ENCODE results near the gene LYRM9. TPM values are rescaled to one million over a fixed set of nuclear protein-coding genes. Genes with fewer than 3 reads are reported as not detected.
"Not testable (repeated sequence)": the region's sequence is repeated elsewhere in the genome, so short reads cannot be mapped to it uniquely, and the experiment has no call there.

Gene LYRM9
- total RNA-seq, 6 donors from 2014 or later: 9.1 to 26.8 (median 14.4) TPM

- 33 to 55% methylated on average over 1 of the region's 1 CpG for WGBS, 2 donors
- H3K4me3 ChIP-seq: no peak overlapping the region
- H3K36me3 ChIP-seq: no peaks in the 10 kb centered on the region
- DNase-seq (no peak), ATAC-seq (ENCODE audit: low FRiP score in 2 of 2) (no peak)
- no peaks in the 10 kb centered on the region for H3K9me3 ChIP-seq
- no peaks in the 10 kb centered on the region for H3K4me1 ChIP-seq
- H3K27ac ChIP-seq: no peak overlapping the region
- no peaks in the 10 kb centered on the region for H3K27me3 ChIP-seq
- no peak for TF ChIP-seq POLR2A (IDR thresholded peaks at IDR 0.05)
These were observed 23.8 kb upstream of the LYRM9 start for GRCh38 chr17:27917000-27917399.

GRCh38 chr17:27915709-27916108 is 22.5 kb upstream of the LYRM9 start:
- H3K36me3 ChIP-seq: no peaks in the 10 kb centered on the region
- H3K4me3 ChIP-seq: no peak overlapping the region
- no peak for DNase-seq
- no peak for ATAC-seq (ENCODE audit: low FRiP score in 2 of 2)
- 48 to 58% methylated on average over 6 to 7 of the region's 7 CpGs for WGBS, 2 donors
- H3K27ac ChIP-seq: no peak overlapping the region
- no peak for TF ChIP-seq CTCF (IDR thresholded peaks at IDR 0.05)
- TF ChIP-seq POLR2AphosphoS5 (IDR thresholded peaks at IDR 0.05): no peak
- no peak for TF ChIP-seq POLR2A (IDR thresholded peaks at IDR 0.05)
- H3K27me3 ChIP-seq: no peaks in the 10 kb centered on the region
- H3K9me3 ChIP-seq: no peaks in the 10 kb centered on the region
- H3K4me1 ChIP-seq: no peaks in the 10 kb centered on the region

- H3K9me3 ChIP-seq: no peaks in the 10 kb centered on the region
- TF ChIP-seq EP300 (IDR thresholded peaks at IDR 0.05) (no peak), POLR2AphosphoS5 (IDR thresholded peaks at IDR 0.05) (no peak), CTCF (IDR thresholded peaks at IDR 0.05) (no peak), POLR2A (IDR thresholded peaks at IDR 0.05) (no peak)
- ATAC-seq (ENCODE audit: low FRiP score in 2 of 2) (no peak), DNase-seq (no peak)
- no peak overlapping the region for H3K4me3 ChIP-seq
- H3K27ac ChIP-seq: no peak overlapping the region
- H3K4me1 ChIP-seq: no peaks in the 10 kb centered on the region
- no peaks in the 10 kb centered on the region for H3K27me3 ChIP-seq
- no peaks in the 10 kb centered on the region for H3K36me3 ChIP-seq
- WGBS, 2 donors: 66 to 77% methylated on average over 7 of the region's 7 CpGs
These were observed 21.2 kb upstream of the LYRM9 start for GRCh38 chr17:27914382-27914781.

GRCh38 chr17:27912964-27913363 is 19.8 kb upstream of the LYRM9 start:
- Histone ChIP-seq H3K36me3 (no peaks in the 10 kb centered on the region), H3K27me3 (no peaks in the 10 kb centered on the region), H3K4me1 (no peaks in the 10 kb centered on the region), H3K4me3 (no peak overlapping the region), H3K9me3 (no peaks in the 10 kb centered on the region), H3K27ac (no peak overlapping the region)
- DNase-seq (no peak), ATAC-seq (ENCODE audit: low FRiP score in 2 of 2) (no peak)
- TF ChIP-seq POLR2A (IDR thresholded peaks at IDR 0.05) (no peak), POLR2AphosphoS5 (IDR thresholded peaks at IDR 0.05) (no peak), CTCF (IDR thresholded peaks at IDR 0.05) (no peak), EP300 (IDR thresholded peaks at IDR 0.05) (no peak)
- 70 to 77% methylated on average over 2 of the region's 2 CpGs for WGBS, 2 donors

GRCh38 chr17:27912299-27912698 is 19.1 kb upstream of the LYRM9 start:
- not testable (repeated sequence) for H3K9me3 ChIP-seq; H3K27ac ChIP-seq; ATAC-seq (ENCODE audit: low FRiP score in 2 of 2); H3K27me3 ChIP-seq; H3K36me3 ChIP-seq; DNase-seq; H3K4me1 ChIP-seq; H3K4me3 ChIP-seq
- 67 to 70% methylated on average over 2 of the region's 3 CpGs for WGBS, 2 donors

GRCh38 chr17:27907976-27908558 is 14.9 kb upstream of the LYRM9 start:
- Histone ChIP-seq H3K36me3 (no peaks in the 10 kb centered on the region), H3K27ac (no peak overlapping the region), H3K4me3 (no peak overlapping the region), H3K4me1 (no peaks in the 10 kb centered on the region), H3K9me3 (no peaks in the 10 kb centered on the region), H3K27me3 (no peaks in the 10 kb centered on the region)
- no peak for DNase-seq
- TF ChIP-seq CTCF (IDR thresholded peaks at IDR 0.05): no peak
- TF ChIP-seq POLR2AphosphoS5 (IDR thresholded peaks at IDR 0.05): no peak
- TF ChIP-seq POLR2A (IDR thresholded peaks at IDR 0.05): no peak
- TF ChIP-seq EP300 (IDR thresholded peaks at IDR 0.05): no peak
- ATAC-seq (ENCODE audit: low FRiP score in 2 of 2): no peak
- 78 to 81% methylated on average over 4 of the region's 4 CpGs for WGBS, 2 donors
